ENCODE measurements around the gene DUSP28. TPM values are rescaled to one million over a fixed set of nuclear protein-coding genes. Genes with fewer than 3 reads are reported as not detected.

DUSP28 gene
- total and polyA plus RNA-seq, 2 experiments from 2014 or later, result 2.7 to 4.3 TPM

DNA sequence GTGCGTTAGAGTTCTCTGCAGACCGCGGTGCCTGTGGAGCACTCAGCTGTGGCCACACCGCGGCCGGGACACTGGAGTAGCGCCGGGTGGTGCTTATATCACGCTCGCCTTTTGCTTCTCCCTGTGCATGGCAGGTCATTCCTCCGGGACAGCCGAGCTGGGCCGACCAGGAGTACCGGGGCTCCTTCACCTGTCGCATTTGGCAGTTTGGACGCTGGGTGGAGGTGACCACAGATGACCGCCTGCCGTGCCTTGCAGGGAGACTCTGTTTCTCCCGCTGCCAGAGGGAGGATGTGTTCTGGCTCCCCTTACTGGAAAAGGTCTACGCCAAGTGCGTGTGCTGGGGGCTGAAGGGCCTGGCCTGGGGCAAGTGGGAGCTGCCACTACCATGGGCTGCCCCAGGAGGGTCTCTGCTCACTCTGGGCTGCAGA is 30.5 kb downstream of the DUSP28 start:
- Mint-ChIP-seq H3K27ac (no peak overlapping the region), H3K27me3 (ENCODE audit: insufficient read depth, low read depth, poor library complexity) (peaks cover 15% of the 10 kb centered on the region), H3K36me3 (ENCODE audit: low read depth) (peaks cover 3% of the 10 kb centered on the region; the same call in 2 of the 3 replicates), H3K4me1 (peaks cover 22% of the 10 kb centered on the region), H3K4me3 (no peak overlapping the region), H3K9me3 (no peaks in the 10 kb centered on the region)
- Histone ChIP-seq H3K36me3 (ENCODE audit: insufficient read depth) (no peaks in the 10 kb centered on the region), H3K79me2 (replicated peaks; ENCODE audit: insufficient read depth) (peaks cover 54% of the 10 kb centered on the region), H3K27ac (ENCODE audit: low read depth) (no peak overlapping the region), H3K4me3 (no peak overlapping the region), H3K4me2 (no peak overlapping the region), H3K4me1 (ENCODE audit: insufficient read depth) (peaks cover 10% of the 10 kb centered on the region), H2AFZ (no peak overlapping the region), H3K9me2 (ENCODE audit: insufficient read depth) (no peaks in the 10 kb centered on the region), H3F3A (replicated peaks; ENCODE audit: low read depth) (no peaks in the 10 kb centered on the region), H4K20me1 (replicated peaks; ENCODE audit: insufficient read depth) (peaks cover 18% of the 10 kb centered on the region), H3K27me3 (ENCODE audit: insufficient read depth) (no peaks in the 10 kb centered on the region)
- ATAC-seq, result no peak
- no peak for DNase-seq (ENCODE audit: low spot score)
- TF ChIP-seq EZH2 (IDR thresholded peaks at IDR 0.05; ENCODE audit: low read depth, unreplicated experiment), result no peak
- no peak for TF ChIP-seq ZNF331 (CRISPR knock-in tag; IDR thresholded peaks at IDR 0.05; ENCODE audit: low read depth)
- no peak for TF ChIP-seq EZH2phosphoT487 (IDR thresholded peaks at IDR 0.05; ENCODE audit: unreplicated experiment)
- no peak for TF ChIP-seq NANOG (IDR thresholded peaks at IDR 0.05; ENCODE audit: borderline replicate concordance)
- TF ChIP-seq ETS1 (IDR thresholded peaks at IDR 0.05), result no peak
- TF ChIP-seq REST (IDR thresholded peaks at IDR 0.05; ENCODE audit: unreplicated experiment), result no peak
- TF ChIP-seq POLR2AphosphoS5 (IDR thresholded peaks at IDR 0.05; ENCODE audit: low read depth), result no peak
- TF ChIP-seq JUNB (IDR thresholded peaks at IDR 0.05; ENCODE audit: unreplicated experiment), result no peak
- TF ChIP-seq ZNF114 (CRISPR knock-in tag; IDR thresholded peaks at IDR 0.05), result no peak

GRCh38 chr2:240591226-240591625 is 31.1 kb downstream of the DUSP28 start:
- no peaks in the 10 kb centered on the region for H3K36me3 ChIP-seq (ENCODE audit: insufficient read depth)
- H3K27me3 ChIP-seq (ENCODE audit: insufficient read depth), result no peaks in the 10 kb centered on the region
- no peak overlapping the region for H3K27ac ChIP-seq (ENCODE audit: low read depth)
- no peaks in the 10 kb centered on the region for H3F3A ChIP-seq (replicated peaks; ENCODE audit: low read depth)
- peaks cover 10% of the 10 kb centered on the region for H3K4me1 ChIP-seq (ENCODE audit: insufficient read depth)
- peaks cover 18% of the 10 kb centered on the region for H4K20me1 ChIP-seq (replicated peaks; ENCODE audit: insufficient read depth)
- Mint-ChIP-seq H3K4me1 (peaks cover 22% of the 10 kb centered on the region), H3K4me3 (no peak overlapping the region), H3K27me3 (ENCODE audit: insufficient read depth, low read depth, poor library complexity) (peaks cover 15% of the 10 kb centered on the region), H3K27ac (no peak overlapping the region), H3K36me3 (ENCODE audit: low read depth) (peaks cover 3% of the 10 kb centered on the region; the same call in 2 of the 3 replicates), H3K9me3 (no peaks in the 10 kb centered on the region)
- no peak for DNase-seq (ENCODE audit: low spot score)
- H3K4me2 ChIP-seq, result no peak overlapping the region
- H3K79me2 ChIP-seq (replicated peaks; ENCODE audit: insufficient read depth), result peaks cover 51% of the 10 kb centered on the region
- TF ChIP-seq ZNF331 (CRISPR knock-in tag; IDR thresholded peaks at IDR 0.05; ENCODE audit: low read depth) (no peak), EZH2 (IDR thresholded peaks at IDR 0.05; ENCODE audit: low read depth, unreplicated experiment) (no peak), NANOG (IDR thresholded peaks at IDR 0.05; ENCODE audit: borderline replicate concordance) (no peak)
- TF ChIP-seq, protein P1, sequence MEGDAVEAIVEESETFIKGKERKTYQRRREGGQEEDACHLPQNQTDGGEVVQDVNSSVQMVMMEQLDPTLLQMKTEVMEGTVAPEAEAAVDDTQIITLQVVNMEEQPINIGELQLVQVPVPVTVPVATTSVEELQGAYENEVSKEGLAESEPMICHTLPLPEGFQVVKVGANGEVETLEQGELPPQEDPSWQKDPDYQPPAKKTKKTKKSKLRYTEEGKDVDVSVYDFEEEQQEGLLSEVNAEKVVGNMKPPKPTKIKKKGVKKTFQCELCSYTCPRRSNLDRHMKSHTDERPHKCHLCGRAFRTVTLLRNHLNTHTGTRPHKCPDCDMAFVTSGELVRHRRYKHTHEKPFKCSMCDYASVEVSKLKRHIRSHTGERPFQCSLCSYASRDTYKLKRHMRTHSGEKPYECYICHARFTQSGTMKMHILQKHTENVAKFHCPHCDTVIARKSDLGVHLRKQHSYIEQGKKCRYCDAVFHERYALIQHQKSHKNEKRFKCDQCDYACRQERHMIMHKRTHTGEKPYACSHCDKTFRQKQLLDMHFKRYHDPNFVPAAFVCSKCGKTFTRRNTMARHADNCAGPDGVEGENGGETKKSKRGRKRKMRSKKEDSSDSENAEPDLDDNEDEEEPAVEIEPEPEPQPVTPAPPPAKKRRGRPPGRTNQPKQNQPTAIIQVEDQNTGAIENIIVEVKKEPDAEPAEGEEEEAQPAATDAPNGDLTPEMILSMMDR (conservative IDR thresholded peaks at IDR 0.05; ENCODE audit: low read depth in 2 of 2), result no peak
- no peak overlapping the region for H3K4me3 ChIP-seq
- ATAC-seq, result no peak
- H3K9me2 ChIP-seq (ENCODE audit: insufficient read depth), result no peaks in the 10 kb centered on the region
- no peak overlapping the region for H2AFZ ChIP-seq

Data from GM23338 (cell line).